ENCODE data around the gene OVAAL.
"Not testable (repeated sequence)": the region's sequence is repeated elsewhere in the genome, so short reads cannot be mapped to it uniquely, and the experiment has no call there.

The OVAAL gene

GRCh38 chr1:180548686-180549317 lies 10.0 kb upstream of the OVAAL start:
- H3K27me3 ChIP-seq (replicated peaks; ENCODE audit: insufficient read depth, low read length) = no peaks in the 10 kb centered on the region
- H3K4me1 ChIP-seq (ENCODE audit: low read length) = no peaks in the 10 kb centered on the region
- H3K4me2 ChIP-seq (ENCODE audit: low read depth, low read length) = no peak overlapping the region
- no peak for DNase-seq
- no peaks in the 10 kb centered on the region for H3K79me2 ChIP-seq (ENCODE audit: low read length)
- no peaks in the 10 kb centered on the region for H4K20me1 ChIP-seq (ENCODE audit: insufficient read depth, low read length)
- no peaks in the 10 kb centered on the region for H3K36me3 ChIP-seq (replicated peaks; ENCODE audit: insufficient read depth, low read length)
- no peak overlapping the region for H3K9ac ChIP-seq (ENCODE audit: low read length)
- TF ChIP-seq CTCF (IDR thresholded peaks at IDR 0.05; ENCODE audit: low read length) (no peak), EZH2 (optimal IDR thresholded peaks at IDR 0.05; ENCODE audit: low read depth, low read length) (no peak), EZH2phosphoT487 (IDR thresholded peaks at IDR 0.05; ENCODE audit: low read length) (no peak)
- no peak overlapping the region for H2AFZ ChIP-seq (ENCODE audit: low read length)
- no peaks in the 10 kb centered on the region for H3K9me3 ChIP-seq (replicated peaks; ENCODE audit: insufficient read depth, low read length)
- H3K9me2 ChIP-seq (replicated peaks; ENCODE audit: insufficient read depth, low read length) = no peaks in the 10 kb centered on the region
- H3K27ac ChIP-seq (ENCODE audit: low read length) = no peak overlapping the region
- no peaks in the 10 kb centered on the region for H3F3A ChIP-seq (ENCODE audit: insufficient read depth, low read length)
- no peak overlapping the region for H3K4me3 ChIP-seq (ENCODE audit: low read length)

- not testable (repeated sequence) for H3K4me3 ChIP-seq (ENCODE audit: low read length); H3F3A ChIP-seq (ENCODE audit: insufficient read depth, low read length); H3K4me1 ChIP-seq (ENCODE audit: low read length); H4K20me1 ChIP-seq (ENCODE audit: insufficient read depth, low read length); H3K4me2 ChIP-seq (ENCODE audit: low read depth, low read length); H3K79me2 ChIP-seq (ENCODE audit: low read length); DNase-seq; H3K27ac ChIP-seq (ENCODE audit: low read length); H3K9ac ChIP-seq (ENCODE audit: low read length); H3K9me3 ChIP-seq (replicated peaks; ENCODE audit: insufficient read depth, low read length); H3K27me3 ChIP-seq (replicated peaks; ENCODE audit: insufficient read depth, low read length); H3K9me2 ChIP-seq (replicated peaks; ENCODE audit: insufficient read depth, low read length); H3K36me3 ChIP-seq (replicated peaks; ENCODE audit: insufficient read depth, low read length); H2AFZ ChIP-seq (ENCODE audit: low read length)
Observed at GRCh38 chr1:180549770-180550169, 9.0 kb upstream of the OVAAL start.

DNA sequence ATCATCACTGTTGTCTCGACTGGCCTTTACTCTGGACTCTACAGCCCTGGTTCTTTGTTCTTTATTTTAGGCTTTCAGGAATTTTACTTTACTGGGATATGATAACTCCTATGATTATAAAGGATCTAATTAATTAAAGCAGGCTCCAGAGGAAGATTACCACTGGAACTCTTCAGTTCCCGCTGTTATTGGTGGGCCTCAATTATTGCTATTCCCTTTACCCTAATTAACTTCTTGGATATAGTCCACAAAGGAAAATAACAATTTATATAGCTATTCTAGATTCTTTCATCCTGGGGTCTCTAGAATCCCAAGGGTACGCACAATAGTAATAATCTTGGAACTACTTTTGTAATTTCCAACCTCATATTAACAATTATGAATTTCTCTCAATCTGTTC lies 8.5 kb upstream of the OVAAL start:
- no peak for TF ChIP-seq CTCF (IDR thresholded peaks at IDR 0.05; ENCODE audit: low read length)
- no peak for TF ChIP-seq EZH2 (optimal IDR thresholded peaks at IDR 0.05; ENCODE audit: low read depth, low read length)
- TF ChIP-seq EZH2phosphoT487 (IDR thresholded peaks at IDR 0.05; ENCODE audit: low read length) = no peak
- H3K4me3 ChIP-seq (ENCODE audit: low read length) = no peak overlapping the region
- DNase-seq = no peak
- H3F3A ChIP-seq (ENCODE audit: insufficient read depth, low read length) = no peaks in the 10 kb centered on the region
- no peaks in the 10 kb centered on the region for H4K20me1 ChIP-seq (ENCODE audit: insufficient read depth, low read length)
- H3K36me3 ChIP-seq (replicated peaks; ENCODE audit: insufficient read depth, low read length) = no peaks in the 10 kb centered on the region
- no peaks in the 10 kb centered on the region for H3K79me2 ChIP-seq (ENCODE audit: low read length)
- H2AFZ ChIP-seq (ENCODE audit: low read length) = no peak overlapping the region
- H3K4me1 ChIP-seq (ENCODE audit: low read length) = no peaks in the 10 kb centered on the region
- H3K27me3 ChIP-seq (replicated peaks; ENCODE audit: insufficient read depth, low read length) = no peaks in the 10 kb centered on the region
- no peaks in the 10 kb centered on the region for H3K9me3 ChIP-seq (replicated peaks; ENCODE audit: insufficient read depth, low read length)
- H3K27ac ChIP-seq (ENCODE audit: low read length) = no peak overlapping the region
- no peak overlapping the region for H3K4me2 ChIP-seq (ENCODE audit: low read depth, low read length)
- no peak overlapping the region for H3K9ac ChIP-seq (ENCODE audit: low read length)
- H3K9me2 ChIP-seq (replicated peaks; ENCODE audit: insufficient read depth, low read length) = no peaks in the 10 kb centered on the region

DNA sequence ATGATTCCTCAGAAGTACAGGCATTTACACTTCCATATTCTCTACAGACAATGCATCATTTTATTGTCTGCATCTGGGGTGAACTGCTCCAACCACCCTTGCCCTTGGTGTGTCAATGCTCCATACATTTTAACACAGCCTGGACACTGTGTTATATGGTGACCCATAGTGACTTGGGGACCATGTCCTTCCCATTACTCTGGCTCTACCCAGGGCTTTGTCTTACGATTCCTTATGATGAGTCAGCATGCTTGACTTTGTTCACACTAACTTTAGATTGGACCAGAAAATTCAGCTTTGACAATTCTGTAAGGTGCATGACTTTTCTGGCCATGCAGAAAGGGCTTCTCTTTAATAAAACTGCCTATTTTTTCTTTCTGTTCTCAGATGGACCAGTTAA lies 6.8 kb upstream of the OVAAL start:
- Histone ChIP-seq H3F3A (ENCODE audit: insufficient read depth, low read length) (no peaks in the 10 kb centered on the region), H2AFZ (ENCODE audit: low read length) (no peak overlapping the region), H3K4me3 (ENCODE audit: low read length) (no peak overlapping the region), H3K4me1 (ENCODE audit: low read length) (no peaks in the 10 kb centered on the region), H3K9me2 (replicated peaks; ENCODE audit: insufficient read depth, low read length) (no peaks in the 10 kb centered on the region), H4K20me1 (ENCODE audit: insufficient read depth, low read length) (no peaks in the 10 kb centered on the region), H3K36me3 (replicated peaks; ENCODE audit: insufficient read depth, low read length) (no peaks in the 10 kb centered on the region), H3K27ac (ENCODE audit: low read length) (no peak overlapping the region), H3K27me3 (replicated peaks; ENCODE audit: insufficient read depth, low read length) (no peaks in the 10 kb centered on the region), H3K9ac (ENCODE audit: low read length) (no peak overlapping the region), H3K9me3 (replicated peaks; ENCODE audit: insufficient read depth, low read length) (no peaks in the 10 kb centered on the region), H3K79me2 (ENCODE audit: low read length) (no peaks in the 10 kb centered on the region), H3K4me2 (ENCODE audit: low read depth, low read length) (no peak overlapping the region)
- DNase-seq = no peak
- TF ChIP-seq EZH2 (optimal IDR thresholded peaks at IDR 0.05; ENCODE audit: low read depth, low read length) (no peak), EZH2phosphoT487 (IDR thresholded peaks at IDR 0.05; ENCODE audit: low read length) (no peak), CTCF (IDR thresholded peaks at IDR 0.05; ENCODE audit: low read length) (no peak)

DNA sequence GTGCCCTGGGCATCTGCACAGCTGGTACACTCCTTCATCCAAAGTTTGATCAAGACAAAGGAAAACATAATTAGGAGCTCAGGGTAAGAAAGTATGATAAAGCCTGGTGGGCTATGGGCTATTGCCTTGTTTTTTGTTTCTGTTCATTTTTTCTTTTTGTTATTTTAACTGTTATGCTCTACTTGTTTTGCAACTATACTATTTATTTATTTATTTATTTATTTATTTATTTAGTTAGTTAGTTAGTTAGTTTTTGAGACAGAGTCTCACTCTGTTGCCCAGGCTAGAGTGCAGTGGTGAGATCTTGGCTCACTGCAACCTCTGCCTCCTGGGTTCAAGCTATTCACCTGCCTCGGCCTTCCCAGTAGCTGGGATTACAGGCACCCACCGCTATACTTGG lies 5.7 kb upstream of the OVAAL start:
- not testable (repeated sequence) for H3K4me3 ChIP-seq (ENCODE audit: low read length); H3K4me2 ChIP-seq (ENCODE audit: low read depth, low read length); H3K4me1 ChIP-seq (ENCODE audit: low read length); DNase-seq; H3K9ac ChIP-seq (ENCODE audit: low read length); H3K27ac ChIP-seq (ENCODE audit: low read length); H3K79me2 ChIP-seq (ENCODE audit: low read length); H2AFZ ChIP-seq (ENCODE audit: low read length); H3K36me3 ChIP-seq (replicated peaks; ENCODE audit: insufficient read depth, low read length); H3K9me3 ChIP-seq (replicated peaks; ENCODE audit: insufficient read depth, low read length); H3K27me3 ChIP-seq (replicated peaks; ENCODE audit: insufficient read depth, low read length); H3F3A ChIP-seq (ENCODE audit: insufficient read depth, low read length); H4K20me1 ChIP-seq (ENCODE audit: insufficient read depth, low read length); H3K9me2 ChIP-seq (replicated peaks; ENCODE audit: insufficient read depth, low read length)
